Endothelial cell (in vitro differentiated cells): ENCODE measurements around the gene NWD2. TPM values are rescaled to one million over a fixed set of nuclear protein-coding genes. Genes with fewer than 3 reads are reported as not detected.

Source experiments
- DNase-seq: peaks from one replicate; pipeline ENCODE4 v3.0.0; 2021; ENCODE audit warnings: low spot score
- H3K27ac Mint-ChIP-seq: one replicate; pipeline ENCODE4 v1.8.0; 2021; ENCODE audit warnings: mixed read lengths, inconsistent platforms; ENCODE audit not compliant: unreplicated experiment
- H3K27me3 Mint-ChIP-seq: one replicate; pipeline ENCODE4 v1.8.0; 2021; ENCODE audit warnings: mild to moderate bottlenecking, moderate library complexity, mixed read lengths, inconsistent platforms; ENCODE audit not compliant: unreplicated experiment
- H3K36me3 Mint-ChIP-seq: one replicate; pipeline ENCODE4 v1.8.0; 2021; ENCODE audit warnings: mild to moderate bottlenecking, low read depth, mixed read lengths, inconsistent platforms; ENCODE audit not compliant: unreplicated experiment
- H3K4me1 Mint-ChIP-seq: one replicate; pipeline ENCODE4 v1.8.0; 2021; ENCODE audit warnings: mild to moderate bottlenecking, mixed read lengths, inconsistent platforms; ENCODE audit not compliant: unreplicated experiment
- H3K4me3 Mint-ChIP-seq: one replicate; pipeline ENCODE4 v1.8.0; 2021; ENCODE audit warnings: mild to moderate bottlenecking, mixed read lengths, inconsistent platforms; ENCODE audit not compliant: unreplicated experiment
- H3K9me3 Mint-ChIP-seq: one replicate; pipeline ENCODE4 v1.8.0; 2021; ENCODE audit warnings: mixed read lengths, inconsistent platforms; ENCODE audit not compliant: unreplicated experiment
- CTCF ChIP-seq: fragments of 200-600 bp; sonication (generic); IDR thresholded peaks from one replicate; pipeline ENCODE4 v1.5.0; 2021; ENCODE audit warnings: antibody characterized with exemption; ENCODE audit not compliant: unreplicated experiment
- total RNA-seq: library from RNA; stranded (reverse); fragmentation: NEBNext Ultra II Directional; extraction: Animal tissue kit (Norgen Biotek cat#: 25700); gene quantifications from one replicate; pipeline ENCODE4 v1.2.1, GENCODE V29; 2021; ENCODE audit not compliant: unreplicated experiment

Gene NWD2
- total RNA-seq, 1 donor from 2014 or later, result not detected

- Mint-ChIP-seq H3K9me3 (no peaks in the 10 kb centered on the region), H3K4me3 (no peak overlapping the region), H3K36me3 (no peaks in the 10 kb centered on the region), H3K27me3 (peaks cover 3% of the 10 kb centered on the region), H3K27ac (no peak overlapping the region), H3K4me1 (no peaks in the 10 kb centered on the region)
- no peak for DNase-seq
- TF ChIP-seq CTCF, result no peak
Observed at GRCh38 chr4:37463033-37463856, 218.7 kb downstream of the NWD2 start.

- H3K36me3 Mint-ChIP-seq, result no peaks in the 10 kb centered on the region
- H3K9me3 Mint-ChIP-seq, result no peaks in the 10 kb centered on the region
- H3K27ac Mint-ChIP-seq, result no peak overlapping the region
- H3K4me3 Mint-ChIP-seq, result no peak overlapping the region
- H3K4me1 Mint-ChIP-seq, result no peaks in the 10 kb centered on the region
- H3K27me3 Mint-ChIP-seq, result peaks cover 3% of the 10 kb centered on the region
- TF ChIP-seq CTCF, result no peak
- no peak for DNase-seq
Observed at GRCh38 chr4:37464373-37465128, 220.0 kb downstream of the NWD2 start.

- H3K9me3 Mint-ChIP-seq, result no peaks in the 10 kb centered on the region
- H3K4me3 Mint-ChIP-seq, result no peak overlapping the region
- no peak overlapping the region for H3K27ac Mint-ChIP-seq
- no peak for DNase-seq
- no peaks in the 10 kb centered on the region for H3K4me1 Mint-ChIP-seq
- peaks cover 2% of the 10 kb centered on the region for H3K27me3 Mint-ChIP-seq
- no peaks in the 10 kb centered on the region for H3K36me3 Mint-ChIP-seq
- TF ChIP-seq CTCF, result no peak
Observed at GRCh38 chr4:37465296-37465695, 220.8 kb downstream of the NWD2 start.

GRCh38 chr4:37465845-37466244 lies 221.3 kb downstream of the NWD2 start:
- no peak for DNase-seq
- Mint-ChIP-seq H3K4me3 (no peak overlapping the region), H3K27me3 (peaks cover 2% of the 10 kb centered on the region), H3K36me3 (no peaks in the 10 kb centered on the region), H3K4me1 (no peaks in the 10 kb centered on the region), H3K9me3 (no peaks in the 10 kb centered on the region), H3K27ac (no peak overlapping the region)
- no peak for TF ChIP-seq CTCF

- peaks cover 2% of the 10 kb centered on the region for H3K27me3 Mint-ChIP-seq
- TF ChIP-seq CTCF, result no peak
- DNase-seq, result no peak
- H3K36me3 Mint-ChIP-seq, result no peaks in the 10 kb centered on the region
- no peak overlapping the region for H3K27ac Mint-ChIP-seq
- H3K4me1 Mint-ChIP-seq, result no peaks in the 10 kb centered on the region
- no peak overlapping the region for H3K4me3 Mint-ChIP-seq
- no peaks in the 10 kb centered on the region for H3K9me3 Mint-ChIP-seq
Observed at GRCh38 chr4:37467223-37467622, 222.7 kb downstream of the NWD2 start.
